Kidney (tissue), 14 donors: Measurements from ENCODE around the gene ADTRP. TPM values are rescaled to one million over a fixed set of nuclear protein-coding genes. Genes with fewer than 3 reads are reported as not detected.
A peak's percentile ranks its signal among the peaks of the same experiment; 100 is the strongest.

Experiments used
- DNase-seq, 5 donors: peaks; one replicate each; pipeline ENCODE4 v3.0.0-alpha.2; 2013 to 2020
- FAIRE-seq: peaks from 2 replicates; lab custom pipeline; 2012; peaks lifted over from hg19 to GRCh38; lab: Jason Lieb, UNC
- H3K27ac ChIP-seq, 2 donors: one replicate each; pipeline ENCODE4 v1.7.0; 2013; ENCODE audit warnings: low read depth in 2 of 2, low read length in 2 of 2, inconsistent platforms in 1 of 2
- H3K27me3 ChIP-seq: one replicate; pipeline ENCODE4 v1.7.1; 2013; ENCODE audit warnings: low read length, inconsistent platforms; ENCODE audit not compliant: control insufficient read depth, insufficient read depth
- H3K36me3 ChIP-seq, 3 donors: one replicate each; pipeline versions ENCODE4 v1.7.0 to v1.7.1; 2013; ENCODE audit warnings: low read length in 3 of 3, control low read depth in 1 of 3, inconsistent platforms in 1 of 3; ENCODE audit not compliant: insufficient read depth in 3 of 3, control insufficient read depth in 2 of 3
- H3K4me1 ChIP-seq, 3 donors: one replicate each; pipeline versions ENCODE4 v1.7.0 to v1.7.1; 2013; ENCODE audit warnings: low read length in 3 of 3, inconsistent platforms in 1 of 3, low read depth in 1 of 3; ENCODE audit not compliant: control insufficient read depth in 2 of 3, insufficient read depth in 2 of 3
- H3K4me3 ChIP-seq, 3 donors: one replicate each; pipeline versions ENCODE4 v1.7.0 to v1.8.1; 2013; ENCODE audit warnings: low read length in 3 of 3, control low read depth in 1 of 3, inconsistent platforms in 1 of 3
- H3K9ac ChIP-seq, 3 donors: one replicate each; pipeline versions ENCODE4 v1.7.0 to v1.7.1; 2013; ENCODE audit warnings: low read length in 3 of 3, control low read depth in 1 of 3, inconsistent platforms in 1 of 3
- H3K9me3 ChIP-seq, 3 donors: one replicate each; pipeline versions ENCODE4 v1.7.0 to v1.7.1; 2013; ENCODE audit warnings: low read length in 3 of 3, control low read depth in 1 of 3, inconsistent platforms in 1 of 3; ENCODE audit not compliant: control insufficient read depth in 2 of 3, insufficient read depth in 1 of 3
- CTCF ChIP-seq: IDR thresholded peaks from 3 replicates; pipeline ENCODE4 v1.5.1; 2012; ENCODE audit warnings: mild to moderate bottlenecking, moderate library complexity, borderline replicate concordance; ENCODE audit not compliant: insufficient read depth; ENCODE audit errors: extremely low read depth
- intact Hi-C: fragments of 100-400 bp; cut with DNase I; formaldehyde crosslinking; loops from one replicate; pipeline ENCODE4 v1.11.1; 2022
- polyA plus RNA-seq: library from polyadenylated mRNA; stranded (reverse); fragments of 350-450 nt; fragmentation: Illumina TruSeq; extraction: RNeasy Lipid Tissue Mini Kit (QIAGEN cat#74804); gene quantifications from one replicate; pipeline ENCODE4 v1.2.3, GENCODE V29; 2014; ENCODE audit warnings: low read depth, low replicate concordance; ENCODE audit not compliant: insufficient read depth
- total RNA-seq: library from RNA; stranded (reverse); fragmentation: NEBNext Ultra II Directional; extraction: Animal tissue kit (Norgen Biotek cat#: 25700); gene quantifications from one replicate; pipeline ENCODE4 v1.2.1, GENCODE V29; 2021
- donor health status: control.
- donor health status: control.
- donor health status: control.
- donor health status: control.
- donor health status: control.
- donor health status: DM: yes; HTN: yes; CAD: no.
- donor health status: Normal renal cell carcinoma (clear cell type).

ADTRP gene
- total and polyA plus RNA-seq, 2 donors from 2014 or later, result 2.7 to 5.9 TPM

GRCh38 chr6:11763460-11764249 is 14.9 kb downstream of the ADTRP start:
- no peak overlapping the region for H3K4me3 ChIP-seq
- H3K4me1 ChIP-seq, result peaks cover 0 to 14% (median 10%) of the 10 kb centered on the region in 3 donors
- intact Hi-C loops, result no loop called here
- H3K27ac ChIP-seq, result peak overlapping the region; percentile 23 to 26
- DNase-seq (no peak), FAIRE-seq (no peak)
- no peaks in the 10 kb centered on the region for H3K9me3 ChIP-seq
- no peak overlapping the region for H3K9ac ChIP-seq
- TF ChIP-seq CTCF, result no peak
- H3K36me3 ChIP-seq, result no peaks in the 10 kb centered on the region
- no peaks in the 10 kb centered on the region for H3K27me3 ChIP-seq

- H3K27me3 ChIP-seq, result no peaks in the 10 kb centered on the region
- no peak overlapping the region for H3K4me3 ChIP-seq
- TF ChIP-seq CTCF, result no peak
- H3K36me3 ChIP-seq, result no peaks in the 10 kb centered on the region
- peaks cover 0 to 14% (median 10%) of the 10 kb centered on the region in 3 donors for H3K4me1 ChIP-seq
- peak overlapping the region in 1 of 2 donors; percentile 23 for H3K27ac ChIP-seq
- H3K9ac ChIP-seq, result no peak overlapping the region
- no peak for FAIRE-seq
- DNase-seq, result no peak
- intact Hi-C loops, result no loop called here
- H3K9me3 ChIP-seq, result no peaks in the 10 kb centered on the region
Measured at GRCh38 chr6:11762794-11763459, 15.7 kb downstream of the ADTRP start.

GRCh38 chr6:11761744-11762620 is 16.6 kb downstream of the ADTRP start:
- Histone ChIP-seq H3K4me3 (no peak overlapping the region), H3K9ac (no peak overlapping the region), H3K4me1 (peaks cover 0 to 14% (median 10%) of the 10 kb centered on the region in 3 donors), H3K27me3 (no peaks in the 10 kb centered on the region), H3K36me3 (no peaks in the 10 kb centered on the region), H3K27ac (peak overlapping the region in 1 of 2 donors; percentile 2), H3K9me3 (peaks cover 0 to 3% (median 0%) of the 10 kb centered on the region in 3 donors)
- intact Hi-C loops, result no loop called here
- no peak for TF ChIP-seq CTCF
- no peak for FAIRE-seq
- DNase-seq, result no peak
